Measurements from ENCODE around the gene KCP.

Gene KCP

DNA sequence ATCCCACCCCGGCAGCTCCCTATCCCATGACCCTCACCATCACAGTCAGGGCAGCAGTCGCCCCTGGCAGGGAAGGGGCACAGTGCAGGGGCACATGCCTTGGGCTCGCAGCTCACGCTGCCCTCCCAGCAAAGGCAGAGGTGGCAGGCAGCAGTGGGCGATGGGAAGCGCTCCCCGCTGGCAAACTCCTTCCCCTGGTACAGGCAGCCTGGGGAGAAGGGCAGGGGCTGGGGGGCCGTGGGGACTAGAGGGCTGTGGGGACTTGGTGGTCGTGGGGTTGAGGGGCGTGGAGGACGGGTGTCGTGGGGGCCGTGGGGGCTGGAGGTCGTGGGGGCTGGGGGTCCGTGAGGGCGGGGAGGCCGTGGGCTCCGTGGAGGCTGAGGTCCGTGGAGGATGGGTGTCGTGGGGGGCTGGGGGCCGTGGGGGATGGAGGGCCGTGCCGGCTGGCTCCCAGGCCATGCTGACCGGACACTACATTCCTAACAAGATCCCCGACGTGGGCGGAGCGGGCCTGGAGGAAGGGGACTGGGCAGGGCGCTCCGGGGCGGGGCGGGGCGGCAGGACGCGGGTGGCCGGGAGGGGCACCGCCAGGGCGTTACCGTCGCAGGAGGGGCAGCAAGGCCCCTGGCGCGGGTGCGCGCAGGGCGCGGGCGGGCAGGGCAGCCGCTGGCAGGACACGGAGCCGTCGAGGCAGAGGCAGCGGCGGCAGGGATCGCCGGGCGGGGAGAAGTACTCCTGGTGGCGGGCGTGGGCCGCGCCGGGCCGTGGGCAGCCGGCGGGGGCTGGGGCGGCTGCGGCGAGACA lies 20.0 kb downstream of the KCP start:
- DNase-seq, result peak in 4 of 10 donors; percentile 4 to 80 (median 54)
- intact Hi-C loops (cut with DNase I), result no loop called here

DNA sequence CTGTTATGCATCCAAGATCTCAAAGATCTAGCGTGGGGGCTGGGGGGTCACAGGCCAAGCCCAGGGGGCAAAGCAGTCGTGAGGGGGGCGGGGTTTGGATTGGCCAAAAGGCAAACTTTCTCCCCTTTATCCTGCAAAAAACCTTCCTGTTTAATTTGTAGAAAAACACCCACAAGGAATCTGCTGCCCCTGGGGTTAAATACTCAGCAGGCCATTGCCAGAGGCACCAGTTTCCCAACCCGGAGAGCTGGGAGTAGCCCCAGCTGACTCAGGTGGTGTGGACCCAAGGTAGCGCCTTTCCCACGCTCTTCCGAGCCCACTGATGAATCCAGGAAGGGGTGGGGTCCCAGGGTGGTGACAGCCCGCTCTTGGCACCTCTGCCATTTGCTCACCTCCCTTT lies 21.4 kb downstream of the KCP start:
- peak in 2 of 10 donors; percentile 25 to 38 for DNase-seq
- intact Hi-C loops (cut with DNase I), result no loop called here

DNA sequence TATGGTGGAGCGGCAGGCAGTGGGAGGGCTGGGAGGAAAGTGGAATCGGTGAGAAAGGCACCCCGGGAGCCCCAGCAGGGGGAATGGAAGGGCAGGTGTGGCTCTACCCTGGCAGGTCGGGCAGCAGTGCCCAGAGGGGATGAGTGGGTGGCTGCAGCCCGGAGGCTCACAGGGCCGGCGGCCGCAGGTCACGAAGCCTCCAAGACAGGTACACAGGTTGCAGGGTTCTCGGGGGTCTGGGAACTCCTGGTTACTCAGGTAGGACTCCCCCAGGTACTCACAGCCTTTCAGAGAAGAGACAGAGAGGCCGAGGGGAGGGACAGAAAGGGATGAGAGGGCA lies 21.8 kb downstream of the KCP start:
- peak in 2 of 10 donors; percentile 32 to 65 for DNase-seq
- intact Hi-C loops (cut with DNase I), result no loop called here

DNA sequence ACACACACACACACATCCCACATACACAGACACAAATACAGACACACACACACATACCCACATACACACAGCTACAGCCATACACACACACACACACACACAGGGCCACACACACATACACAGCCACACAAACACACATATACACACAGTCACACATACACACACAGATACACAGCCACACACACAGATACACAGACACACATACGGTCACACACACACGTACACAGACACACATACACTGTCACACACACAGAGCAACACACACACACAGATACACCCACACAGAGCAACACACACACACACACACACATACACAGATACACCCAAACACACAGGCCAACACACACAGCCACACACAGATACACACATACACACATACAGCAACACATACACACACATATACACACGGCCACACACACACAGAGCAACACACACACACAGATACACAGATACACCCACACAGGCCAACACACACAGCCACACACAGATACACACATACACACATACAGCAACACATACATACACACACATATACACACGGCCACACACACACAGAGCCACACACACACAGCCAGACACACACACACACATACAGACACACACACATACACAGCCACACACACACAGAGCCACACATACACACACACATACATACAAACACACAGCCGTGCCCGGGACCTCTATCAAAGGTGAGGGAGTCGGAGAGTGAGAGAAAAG lies 22.3 kb downstream of the KCP start:
- intact Hi-C loops (cut with DNase I), result no loop called here

DNA sequence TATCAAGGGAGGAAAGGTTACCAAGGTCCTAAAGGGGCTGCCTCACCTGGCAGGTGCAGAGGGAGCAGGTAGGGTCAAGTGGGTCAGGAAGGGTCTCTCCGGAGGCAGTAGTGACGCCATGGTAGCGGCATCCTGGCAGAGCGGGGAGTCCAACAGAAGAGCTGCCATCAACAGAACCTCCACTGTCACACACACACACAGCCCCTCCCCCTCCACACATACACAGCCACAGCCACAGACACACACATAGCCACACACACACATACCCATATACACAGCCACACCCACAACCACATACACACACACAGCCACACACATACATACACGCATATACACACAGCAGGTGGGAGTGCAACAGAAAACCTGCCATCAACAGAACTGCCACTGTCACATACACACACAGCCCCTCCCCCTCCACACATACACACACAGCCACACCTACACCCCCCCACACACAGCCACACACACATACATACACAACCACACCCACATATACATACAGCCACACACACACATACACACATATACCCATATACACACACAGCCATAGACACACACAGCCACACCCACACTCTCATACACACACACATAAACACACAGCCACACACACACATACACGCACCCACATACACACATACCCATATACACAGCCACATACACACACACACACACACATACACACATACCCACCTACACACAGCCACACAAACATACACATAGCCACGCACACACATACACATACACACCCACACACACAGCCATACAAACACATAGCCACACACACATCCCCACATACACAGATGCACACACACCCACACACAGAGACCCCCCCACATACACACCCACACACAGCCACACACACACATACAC lies 23.1 kb downstream of the KCP start:
- DNase-seq, result peak in 3 of 10 donors; percentile 24 to 62 (median 43)
- intact Hi-C loops (cut with DNase I), result no loop called here

More for the DNA sequence above, 22.3 kb downstream of the KCP start:
- DNase-seq, result peak in 1 of 10 donors; percentile 15

DNA sequence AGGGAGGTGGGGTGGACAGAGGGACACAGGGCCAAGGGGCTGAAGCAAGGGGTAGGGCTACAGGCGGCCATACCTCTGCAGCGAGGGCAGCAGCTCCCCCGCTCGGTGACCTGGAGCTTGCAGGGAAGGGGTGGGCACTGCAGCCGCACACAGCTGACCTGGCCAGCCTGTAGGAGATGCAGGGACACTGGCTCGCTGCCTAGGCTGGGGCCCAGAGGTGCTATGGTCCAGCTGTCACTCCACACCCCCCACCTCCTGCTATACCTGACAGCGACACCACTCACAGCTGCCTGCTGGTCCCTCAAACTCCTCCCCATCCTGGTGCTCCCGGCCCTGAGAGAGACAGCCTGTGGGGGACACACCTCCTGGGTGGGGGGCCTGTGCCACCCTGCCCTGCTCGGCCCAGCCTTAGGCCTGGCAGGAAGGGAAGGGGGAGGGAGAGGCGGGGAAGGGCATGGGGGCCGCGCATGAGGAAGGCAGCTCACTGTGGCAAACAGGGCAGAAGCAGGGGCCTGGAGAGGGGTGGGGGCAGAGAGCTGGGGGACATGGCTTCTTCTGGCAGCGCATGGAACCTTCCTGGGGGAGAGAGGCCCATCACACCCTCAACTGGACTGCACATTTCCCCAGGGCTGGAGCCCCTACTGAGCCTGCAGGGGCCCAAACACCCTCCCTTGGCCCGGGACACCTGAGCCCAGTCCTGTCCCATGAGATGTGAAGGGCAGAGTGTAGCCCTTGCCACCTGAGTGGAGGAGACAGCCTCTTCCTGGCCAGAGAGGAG lies 23.9 kb downstream of the KCP start:
- intact Hi-C loops (cut with DNase I), result no loop called here
- peak in 3 of 10 donors; percentile 32 to 62 (median 59) for DNase-seq

DNA sequence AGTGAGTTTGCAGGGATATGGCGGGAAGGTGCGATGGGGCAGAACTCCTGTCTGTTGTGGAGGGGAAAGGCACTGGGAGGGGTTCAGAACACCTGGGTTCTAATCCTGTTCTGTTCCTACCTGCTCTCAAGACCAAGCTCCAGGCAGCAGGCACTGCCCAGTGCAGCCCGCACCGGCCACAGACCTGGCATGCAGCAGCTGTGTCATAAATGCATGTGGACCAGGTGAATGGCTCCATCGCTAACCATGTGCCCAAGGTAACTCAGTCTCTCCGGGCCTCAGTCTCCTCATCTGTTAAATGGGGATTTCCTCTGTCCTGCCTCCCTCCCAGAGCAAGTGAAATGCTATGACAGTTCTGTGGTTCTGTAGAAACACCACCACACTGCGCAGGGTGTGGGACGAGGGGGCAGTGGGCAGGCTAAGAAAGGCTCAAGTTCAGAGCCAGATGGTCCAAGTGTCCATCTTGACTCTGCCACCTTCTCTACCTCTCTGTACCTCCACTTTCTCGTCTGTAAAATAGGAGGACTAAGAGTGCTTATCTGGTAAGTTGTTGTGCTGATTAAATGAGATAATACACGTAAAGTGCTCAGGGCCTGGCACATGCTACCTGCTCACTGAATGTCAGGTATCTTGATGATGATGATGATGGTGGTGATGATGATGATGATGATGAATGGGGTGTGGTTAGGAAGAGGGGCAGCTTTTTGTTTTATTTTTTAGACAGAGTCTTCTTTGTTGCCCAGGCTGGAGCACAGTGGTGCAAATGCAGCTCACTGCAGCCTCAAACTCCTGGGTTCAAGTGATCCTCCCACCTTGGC lies 24.9 kb downstream of the KCP start:
- DNase-seq, result peak in 3 of 10 donors; percentile 1 to 65 (median 55)
- intact Hi-C loops (cut with DNase I), result no loop called here

DNA sequence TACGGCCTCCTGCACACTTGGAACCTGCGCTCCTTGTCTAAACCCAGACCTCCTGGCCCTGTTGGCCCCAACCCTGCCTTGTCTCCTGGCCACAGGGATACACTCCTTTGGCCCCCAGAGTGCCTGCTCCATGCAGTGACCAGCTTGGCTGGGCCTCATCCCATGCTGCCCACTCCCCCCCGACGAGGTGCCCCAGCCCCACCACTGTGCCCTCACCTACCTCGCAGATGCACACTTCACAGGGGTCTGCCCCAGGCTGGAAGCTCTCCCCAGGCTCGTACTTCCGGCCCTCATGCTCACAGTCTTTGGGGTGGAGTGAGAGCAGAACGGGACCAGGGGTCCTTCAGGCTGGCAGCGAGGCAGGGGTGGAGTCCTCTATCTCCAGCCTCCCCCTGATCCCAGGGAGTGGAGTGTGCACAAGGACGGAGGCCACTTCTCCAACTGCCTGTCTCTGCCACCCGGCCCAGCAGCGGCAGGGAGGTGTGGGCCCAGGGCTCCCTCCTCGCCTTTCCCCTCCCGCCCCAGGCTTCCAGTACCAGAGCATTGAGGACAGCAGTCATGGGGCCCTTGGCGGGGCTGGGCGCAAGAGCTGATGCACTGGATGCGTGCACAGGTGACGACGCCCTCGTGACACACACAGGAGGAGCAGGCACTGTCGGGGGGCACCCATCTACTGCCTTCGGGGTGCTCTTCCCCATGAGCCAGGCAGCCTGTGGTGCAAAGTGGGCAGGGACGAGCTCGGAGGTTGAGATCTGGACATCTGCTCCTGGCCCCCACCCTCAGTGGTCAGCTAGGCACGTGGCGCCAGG lies 25.7 kb downstream of the KCP start:
- DNase-seq, result peak in 4 of 10 donors; percentile 8 to 80 (median 62)
- intact Hi-C loops (cut with DNase I), result loop anchor here (5.0 kb wide), 3 partner anchors 92 to 457 kb away; partner anchors contain the start of genes CCDC136 and METTL2B

DNA sequence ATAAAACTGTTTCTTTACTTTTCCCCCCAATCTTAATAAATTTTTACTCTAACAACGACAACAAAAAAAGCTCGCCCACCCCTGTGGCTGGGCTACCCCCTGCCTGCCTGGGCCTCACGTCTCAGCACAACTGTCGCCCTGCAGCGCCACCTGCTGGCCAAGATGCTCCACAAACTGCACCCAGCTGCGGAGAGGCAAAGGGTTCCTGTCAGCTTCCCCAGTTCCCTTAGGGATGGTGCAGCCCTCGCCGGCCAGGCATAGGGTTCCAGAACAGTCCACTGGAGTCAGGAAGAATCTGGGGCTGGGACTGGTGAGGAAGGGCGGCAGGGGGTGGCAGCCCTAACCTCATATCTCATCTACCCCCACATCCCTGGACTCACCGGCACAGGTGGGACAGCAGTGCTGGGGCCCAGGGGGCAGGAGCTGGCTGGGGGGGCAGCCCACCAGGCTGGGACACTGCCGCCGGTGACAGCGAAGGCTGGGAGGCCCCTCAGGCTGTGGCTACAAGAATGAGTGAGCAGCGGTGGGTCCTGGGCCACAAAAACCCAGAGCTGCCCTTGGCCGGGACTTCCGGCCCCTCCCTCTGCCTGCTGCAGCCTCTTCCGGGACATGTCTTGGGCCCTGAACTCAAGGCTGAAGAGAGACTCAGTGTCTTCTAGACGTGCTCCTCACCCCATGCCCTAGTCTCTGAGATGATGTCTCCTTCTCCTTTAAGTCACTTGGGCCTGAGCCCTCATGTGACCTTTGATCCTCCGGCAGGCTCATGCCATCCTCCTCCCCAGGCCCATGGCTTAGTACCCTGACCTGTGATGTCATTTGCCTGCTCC lies 26.7 kb downstream of the KCP start:
- intact Hi-C loops (cut with DNase I), result loop anchor here (2.0 to 5.0 kb wide), 4 partner anchors 92 to 457 kb away; partner anchors contain the start of genes CCDC136 and METTL2B
- DNase-seq, result peak; percentile 72 to 97 (median 86)

DNA sequence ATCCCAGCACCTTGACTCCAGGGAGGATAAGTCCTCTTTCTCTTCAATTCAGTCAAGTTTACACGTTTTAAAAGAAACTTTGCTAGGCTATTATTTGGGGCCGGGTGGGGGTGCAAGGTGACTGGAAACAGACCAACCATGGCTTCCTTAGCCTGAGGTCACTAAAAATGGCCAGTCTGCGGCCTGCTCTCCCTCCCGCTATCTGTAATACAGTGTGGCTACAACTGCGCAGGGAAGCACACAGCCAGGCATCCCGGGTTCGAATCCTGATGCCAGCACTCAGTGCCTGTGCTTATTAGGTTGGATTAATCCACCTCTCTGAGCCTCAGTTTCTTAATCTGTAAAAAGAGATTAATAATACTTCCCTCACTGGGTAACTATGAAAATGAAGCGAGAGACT lies 28.4 kb downstream of the KCP start:
- intact Hi-C loops (cut with DNase I), result loop anchor here (2.0 to 5.0 kb wide), 4 partner anchors 90 to 455 kb away; partner anchors contain the start of genes CCDC136 and METTL2B
- DNase-seq, result peak in 3 of 10 donors; percentile 41 to 55 (median 50)

DNA sequence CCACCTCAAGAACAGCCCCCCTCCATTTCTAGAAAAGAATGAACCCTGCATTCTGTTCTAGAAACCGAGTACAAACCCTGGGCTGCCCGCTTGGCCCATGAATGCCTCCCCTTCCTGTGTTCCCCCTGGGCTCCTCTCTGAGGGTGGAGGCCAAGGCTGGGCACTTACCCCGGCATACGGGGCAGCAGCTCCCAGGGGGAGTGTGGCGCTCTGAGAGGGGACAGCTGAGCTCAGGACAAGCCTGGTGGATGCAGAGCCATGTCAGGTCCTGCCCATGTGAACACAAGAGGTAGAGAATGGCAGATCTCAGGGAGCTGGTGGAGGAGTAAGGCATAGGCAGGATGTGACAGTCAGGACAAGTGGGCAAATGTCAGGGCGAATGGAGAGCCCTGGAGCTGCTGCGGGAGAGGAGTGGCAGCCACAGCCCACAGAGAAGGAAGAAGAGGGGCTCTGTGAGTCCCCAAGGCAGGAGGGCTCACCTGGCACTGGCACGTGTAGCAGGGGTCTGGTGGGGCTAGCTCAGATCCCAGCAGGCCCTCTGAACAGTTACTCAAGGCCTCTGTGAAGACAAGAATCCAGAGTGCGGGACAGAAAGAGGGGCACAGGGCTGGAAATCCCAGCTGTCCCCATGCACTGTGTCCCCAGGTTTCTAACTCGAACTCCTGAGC lies 28.9 kb downstream of the KCP start:
- intact Hi-C loops (cut with DNase I), result loop anchor here (2.0 to 5.0 kb wide), 4 partner anchors 89 to 454 kb away; partner anchors contain the start of genes CCDC136 and METTL2B
- peak in 3 of 10 donors; percentile 20 to 78 (median 35) for DNase-seq

DNA sequence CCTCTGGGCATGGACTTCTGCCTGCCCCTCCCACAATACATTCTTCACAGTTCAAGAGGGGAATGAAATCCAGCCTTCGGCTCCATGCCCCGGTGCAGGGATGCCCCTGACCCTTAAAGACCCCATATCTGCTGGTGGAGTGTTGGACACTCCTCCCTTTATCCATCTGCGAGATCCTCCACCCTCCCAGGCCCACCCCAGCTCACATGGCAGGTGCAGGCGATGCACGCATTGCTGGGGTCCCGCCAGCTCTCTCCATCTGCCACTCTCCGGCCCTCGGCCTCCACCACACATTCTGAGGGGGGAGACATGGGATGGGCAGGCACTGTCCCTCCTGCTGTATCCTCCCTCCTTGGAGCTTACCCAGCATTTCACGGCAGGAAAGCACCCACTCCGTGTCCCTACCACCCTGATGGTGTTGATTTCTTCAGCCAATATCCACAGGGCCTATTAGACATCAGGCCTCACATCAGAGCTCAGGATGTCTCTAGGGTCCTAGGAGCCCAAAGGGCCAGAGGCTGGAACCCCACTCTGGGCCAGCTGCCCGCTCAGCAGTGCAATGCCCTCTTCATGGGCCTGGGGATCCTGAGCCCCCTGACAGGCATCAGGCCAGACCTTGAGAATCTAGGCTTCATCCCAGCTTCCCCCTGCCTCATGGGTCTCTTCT lies 29.6 kb downstream of the KCP start:
- peak in 3 of 10 donors; percentile 29 to 74 (median 67) for DNase-seq
- intact Hi-C loops (cut with DNase I), result loop anchor here (5.0 kb wide), 3 partner anchors 89 to 454 kb away; partner anchors contain the start of genes CCDC136 and METTL2B

DNA sequence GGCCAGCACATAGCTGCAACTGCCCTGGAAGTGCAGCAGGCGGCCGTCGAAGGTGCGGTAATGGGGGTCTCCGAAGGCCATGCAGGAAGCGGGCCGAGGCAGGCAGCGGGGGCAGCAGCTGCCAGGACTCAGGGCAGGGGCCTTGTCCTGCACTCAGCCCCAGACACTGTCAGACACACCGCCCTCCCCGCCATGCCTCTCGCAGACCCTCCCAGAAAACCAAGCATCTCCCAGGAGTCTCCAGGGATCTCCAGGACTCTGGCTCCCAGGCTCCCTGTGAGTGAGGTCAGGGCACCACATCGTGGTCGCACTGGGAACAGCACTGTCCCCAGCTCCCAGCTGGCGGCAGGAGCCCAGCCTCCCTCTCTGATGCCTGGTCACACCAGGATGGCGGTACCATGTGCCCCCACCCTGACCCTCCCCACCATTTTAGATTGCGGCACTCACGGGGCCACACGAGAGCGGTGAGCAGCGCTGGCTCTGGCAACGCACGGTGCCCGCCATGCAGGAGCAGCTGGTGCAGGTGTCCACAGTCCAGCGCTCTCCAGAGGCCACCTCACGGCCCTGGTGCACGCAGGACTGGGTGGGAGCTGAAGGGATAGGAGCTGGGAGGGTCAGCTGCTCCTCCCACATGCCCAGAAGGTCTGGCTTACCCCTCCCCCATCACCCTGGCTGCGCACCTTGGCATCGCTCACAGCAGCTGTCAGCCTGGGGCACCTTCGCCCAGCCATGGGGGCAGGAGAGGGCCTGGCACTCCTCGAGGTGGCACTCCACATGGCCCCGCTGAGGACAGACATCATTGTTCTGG lies 30.4 kb downstream of the KCP start:
- intact Hi-C loops (cut with DNase I), result loop anchor here (5.0 kb wide), 3 partner anchors 88 to 453 kb away; partner anchors contain the start of genes CCDC136 and METTL2B
- DNase-seq, result peak; percentile 55 to 97 (median 78)

DNA sequence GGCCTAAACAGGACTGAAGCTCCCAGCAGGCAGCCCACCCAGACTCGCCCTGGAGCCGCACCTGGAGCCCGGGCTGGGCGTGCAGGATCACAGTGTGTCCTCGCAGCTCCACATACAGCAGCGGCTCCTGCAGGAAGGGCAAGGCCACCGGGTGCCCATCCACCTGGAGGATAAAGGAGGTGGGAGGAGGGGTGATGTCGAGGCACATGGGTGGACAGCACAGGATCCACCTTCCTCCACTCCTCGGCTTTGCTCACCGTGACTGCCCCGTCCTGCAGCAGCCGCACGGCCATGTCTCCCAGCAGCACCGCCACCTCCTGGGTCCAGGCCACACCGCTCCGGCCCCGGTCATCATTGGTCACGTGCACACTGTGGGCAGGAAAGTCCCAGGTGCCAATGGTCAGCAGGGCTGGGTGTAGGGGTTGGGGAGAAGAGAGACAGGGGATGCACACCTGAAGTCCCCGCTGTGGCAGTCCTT lies 31.0 kb downstream of the KCP start:
- intact Hi-C loops (cut with DNase I), result no loop called here
- DNase-seq, result peak in 3 of 10 donors; percentile 72 to 82 (median 82)

Measured in posterior cingulate gyrus (tissue), 11 donors.